ENCODE measurements around the gene WDR6.

Gene WDR6

DNA sequence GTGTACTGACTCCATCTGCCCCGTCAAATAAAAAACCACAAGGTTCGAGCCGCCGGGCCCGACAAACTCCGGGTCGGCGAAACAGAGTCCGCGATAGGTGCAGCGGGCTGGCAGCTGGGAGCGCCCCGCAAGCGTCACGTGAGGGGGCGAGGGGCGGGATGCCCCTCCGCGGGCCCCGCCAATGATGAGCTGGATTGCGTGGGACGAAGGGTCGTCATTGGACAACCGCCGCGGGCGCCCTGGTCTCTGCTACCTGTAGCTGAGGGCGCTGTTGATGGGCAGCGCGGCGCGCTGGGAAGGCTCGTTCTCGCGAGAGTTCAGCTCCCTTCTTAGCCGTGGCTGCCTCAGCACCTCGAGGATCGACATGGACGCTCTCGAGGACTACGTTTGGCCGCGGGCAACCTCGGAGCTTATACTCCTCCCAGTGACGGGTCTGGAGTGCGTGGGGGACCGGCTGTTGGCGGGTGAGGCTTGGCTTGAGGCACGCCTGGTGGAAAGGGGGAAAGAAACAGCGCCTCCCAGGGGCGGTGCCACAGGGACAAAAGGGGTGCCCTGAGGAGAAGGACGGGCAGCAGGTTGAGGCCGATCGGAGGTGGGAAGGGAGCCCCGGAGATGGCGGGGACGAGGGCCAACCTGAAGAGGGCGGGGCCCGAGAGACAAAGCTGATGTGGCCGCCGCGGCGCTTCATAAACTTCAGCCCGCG, at the start of gene WDR6:
Gene WDR6 (plus strand): TSS at position 324 of the 703 bp plus-strand sequence. CDS start 41 bp downstream, at position 365.
- in situ Hi-C loops (cut with HindIII; ENCODE audit: low sequenced_read_pairs), result no loop called here
- peak within 1 kb of the TSS; percentile 94 for H3K4me3 ChIP-seq (ENCODE audit: low read depth, low read length)
- DNase-seq (ENCODE audit: low read depth, low spot score), result peak; percentile 99

DNA sequence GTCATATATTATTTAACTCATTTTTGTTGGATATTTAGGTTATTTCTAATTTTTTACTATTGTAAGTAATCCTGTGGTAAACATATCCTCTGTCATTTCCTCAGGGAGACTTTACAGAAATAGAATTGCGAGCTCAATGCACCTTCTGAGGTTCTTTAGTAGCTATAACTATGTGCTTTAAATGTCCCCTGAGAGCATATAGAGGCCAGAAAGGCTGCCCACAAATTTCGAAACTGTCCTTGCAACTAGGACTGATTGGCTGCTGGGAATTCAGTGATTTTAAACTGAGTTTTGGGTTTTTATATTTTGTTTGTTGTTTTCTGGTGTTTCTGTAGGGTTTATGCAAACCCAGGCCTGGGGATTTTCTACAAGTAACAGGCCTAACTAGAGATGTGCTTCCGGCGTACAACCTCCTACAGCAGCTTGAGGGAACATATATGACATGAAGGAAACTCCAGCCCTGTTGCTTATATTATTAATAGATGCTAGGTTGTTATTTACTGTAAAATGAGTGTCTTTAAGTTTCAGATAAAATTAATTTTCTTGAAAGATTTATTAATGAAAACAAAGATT, 46.3 kb upstream of the WDR6 start:
- DNase-seq (ENCODE audit: low read depth, low spot score), result no peak
- no peak overlapping the region for H3K4me3 ChIP-seq (ENCODE audit: low read depth, low read length)
- in situ Hi-C loops (cut with HindIII; ENCODE audit: low sequenced_read_pairs), result no loop called here
- TF ChIP-seq, protein P1, sequence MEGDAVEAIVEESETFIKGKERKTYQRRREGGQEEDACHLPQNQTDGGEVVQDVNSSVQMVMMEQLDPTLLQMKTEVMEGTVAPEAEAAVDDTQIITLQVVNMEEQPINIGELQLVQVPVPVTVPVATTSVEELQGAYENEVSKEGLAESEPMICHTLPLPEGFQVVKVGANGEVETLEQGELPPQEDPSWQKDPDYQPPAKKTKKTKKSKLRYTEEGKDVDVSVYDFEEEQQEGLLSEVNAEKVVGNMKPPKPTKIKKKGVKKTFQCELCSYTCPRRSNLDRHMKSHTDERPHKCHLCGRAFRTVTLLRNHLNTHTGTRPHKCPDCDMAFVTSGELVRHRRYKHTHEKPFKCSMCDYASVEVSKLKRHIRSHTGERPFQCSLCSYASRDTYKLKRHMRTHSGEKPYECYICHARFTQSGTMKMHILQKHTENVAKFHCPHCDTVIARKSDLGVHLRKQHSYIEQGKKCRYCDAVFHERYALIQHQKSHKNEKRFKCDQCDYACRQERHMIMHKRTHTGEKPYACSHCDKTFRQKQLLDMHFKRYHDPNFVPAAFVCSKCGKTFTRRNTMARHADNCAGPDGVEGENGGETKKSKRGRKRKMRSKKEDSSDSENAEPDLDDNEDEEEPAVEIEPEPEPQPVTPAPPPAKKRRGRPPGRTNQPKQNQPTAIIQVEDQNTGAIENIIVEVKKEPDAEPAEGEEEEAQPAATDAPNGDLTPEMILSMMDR (IDR thresholded peaks at IDR 0.05; ENCODE audit: low read depth, low read length), result no peak

More for the DNA sequence above, at the start of gene WDR6:
- TF ChIP-seq, protein P1 (IDR thresholded peaks at IDR 0.05; ENCODE audit: low read depth, low read length), result peak; percentile 39

GRCh38 chr3:48962340-48962739, 44.9 kb upstream of the WDR6 start:
- in situ Hi-C loops (cut with HindIII; ENCODE audit: low sequenced_read_pairs), result no loop called here
- no peak overlapping the region for H3K4me3 ChIP-seq (ENCODE audit: low read depth, low read length)
- TF ChIP-seq, protein P1 (IDR thresholded peaks at IDR 0.05; ENCODE audit: low read depth, low read length), result no peak
- DNase-seq (ENCODE audit: low read depth, low spot score), result no peak

GRCh38 chr3:48962939-48963338, 44.3 kb upstream of the WDR6 start:
- in situ Hi-C loops (cut with HindIII; ENCODE audit: low sequenced_read_pairs), result no loop called here
- TF ChIP-seq, protein P1 (IDR thresholded peaks at IDR 0.05; ENCODE audit: low read depth, low read length), result no peak

DNA sequence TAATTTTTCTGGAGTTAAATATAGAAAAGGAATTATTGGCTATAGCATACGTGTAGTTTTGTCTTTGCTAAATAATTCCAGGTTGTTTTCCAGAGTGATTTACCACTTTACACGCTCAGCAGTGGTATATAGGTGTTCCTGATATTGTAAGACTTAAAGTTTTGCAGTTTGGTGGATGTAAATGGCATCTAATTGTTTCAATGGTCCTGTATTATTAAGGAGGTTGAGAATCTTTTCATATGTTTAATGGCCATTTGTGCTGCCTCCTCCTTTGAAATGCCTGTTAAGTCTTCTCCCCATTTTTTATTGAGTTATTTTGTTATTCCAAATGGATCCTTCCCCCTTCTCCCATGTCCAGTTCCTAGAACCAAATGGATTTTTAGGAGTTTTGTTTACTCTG, 43.6 kb upstream of the WDR6 start:
- in situ Hi-C loops (cut with HindIII; ENCODE audit: low sequenced_read_pairs), result no loop called here
- TF ChIP-seq, protein P1 (IDR thresholded peaks at IDR 0.05; ENCODE audit: low read depth, low read length), result no peak
- no peak overlapping the region for H3K4me3 ChIP-seq (ENCODE audit: low read depth, low read length)
- no peak for DNase-seq (ENCODE audit: low read depth, low spot score)

More at GRCh38 chr3:48962939-48963338, 44.3 kb upstream of the WDR6 start:
- DNase-seq (ENCODE audit: low read depth, low spot score), result no peak
- no peak overlapping the region for H3K4me3 ChIP-seq (ENCODE audit: low read depth, low read length)

GRCh38 chr3:48966367-48966766, 40.8 kb upstream of the WDR6 start:
- no peak for DNase-seq (ENCODE audit: low read depth, low spot score)
- TF ChIP-seq, protein P1 (IDR thresholded peaks at IDR 0.05; ENCODE audit: low read depth, low read length), result no peak
- in situ Hi-C loops (cut with HindIII; ENCODE audit: low sequenced_read_pairs), result no loop called here

More at GRCh38 chr3:48966367-48966766, 40.8 kb upstream of the WDR6 start:
- H3K4me3 ChIP-seq (ENCODE audit: low read depth, low read length), result no peak overlapping the region

Data from astrocyte of the spinal cord (primary cell).